Sigmoid colon (tissue), 4 donors: Measurements from ENCODE around the gene YEATS2.

Experiments
- EP300 ChIP-seq, 4 donors: sonication (generic); formaldehyde crosslinking; IDR thresholded peaks; one replicate each; pipeline ENCODE4 v1.6.1; 2017; ENCODE audit warnings: antibody characterized with exemption in 4 of 4
- POLR2A ChIP-seq, 2 donors: fragments of 450-650 bp; IDR thresholded peaks; one replicate each; pipeline ENCODE4 v1.6.1; 2016; ENCODE audit warnings: antibody characterized with exemption in 2 of 2, mild to moderate bottlenecking in 2 of 2, moderate library complexity in 2 of 2
- POLR2AphosphoS5 ChIP-seq, 4 donors: sonication (generic); formaldehyde crosslinking; IDR thresholded peaks; one replicate each; pipeline ENCODE4 v1.6.1; 2017; ENCODE audit warnings: antibody characterized with exemption in 4 of 4
- TF ChIP-seq, protein P1 (sequence below), 4 experiments: fragments of 450-650 bp in 3 of 4; fragments of 200-600 bp in 1 of 4; IDR thresholded peaks; one replicate each; pipeline ENCODE4 v1.5.1; 2016 to 2019; ENCODE audit warnings: antibody characterized with exemption in 4 of 4, mild to moderate bottlenecking in 3 of 4, moderate library complexity in 2 of 4

- TF ChIP-seq POLR2AphosphoS5 (IDR thresholded peaks at IDR 0.05) (no peak), POLR2A (IDR thresholded peaks at IDR 0.05) (no peak), EP300 (IDR thresholded peaks at IDR 0.05) (no peak)
- TF ChIP-seq, protein P1, sequence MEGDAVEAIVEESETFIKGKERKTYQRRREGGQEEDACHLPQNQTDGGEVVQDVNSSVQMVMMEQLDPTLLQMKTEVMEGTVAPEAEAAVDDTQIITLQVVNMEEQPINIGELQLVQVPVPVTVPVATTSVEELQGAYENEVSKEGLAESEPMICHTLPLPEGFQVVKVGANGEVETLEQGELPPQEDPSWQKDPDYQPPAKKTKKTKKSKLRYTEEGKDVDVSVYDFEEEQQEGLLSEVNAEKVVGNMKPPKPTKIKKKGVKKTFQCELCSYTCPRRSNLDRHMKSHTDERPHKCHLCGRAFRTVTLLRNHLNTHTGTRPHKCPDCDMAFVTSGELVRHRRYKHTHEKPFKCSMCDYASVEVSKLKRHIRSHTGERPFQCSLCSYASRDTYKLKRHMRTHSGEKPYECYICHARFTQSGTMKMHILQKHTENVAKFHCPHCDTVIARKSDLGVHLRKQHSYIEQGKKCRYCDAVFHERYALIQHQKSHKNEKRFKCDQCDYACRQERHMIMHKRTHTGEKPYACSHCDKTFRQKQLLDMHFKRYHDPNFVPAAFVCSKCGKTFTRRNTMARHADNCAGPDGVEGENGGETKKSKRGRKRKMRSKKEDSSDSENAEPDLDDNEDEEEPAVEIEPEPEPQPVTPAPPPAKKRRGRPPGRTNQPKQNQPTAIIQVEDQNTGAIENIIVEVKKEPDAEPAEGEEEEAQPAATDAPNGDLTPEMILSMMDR (IDR thresholded peaks at IDR 0.05), result no peak
Measured at GRCh38 chr3:183792976-183793375, 95.4 kb downstream of the YEATS2 start.
